Measurements from ENCODE around the gene CLDN9. TPM values are rescaled to one million over a fixed set of nuclear protein-coding genes. Genes with fewer than 3 reads are reported as not detected.

The CLDN9 gene
- total and polyA plus RNA-seq, 9 of the 15 experiments (the other 6 are each of a cell fraction or from before 2014, with no cell fraction given) = 0.12 to 0.44 (median 0.22) TPM; not detected in 4

- peak; percentile 4 for TF ChIP-seq PRDM10 (IDR thresholded peaks at IDR 0.05; ENCODE audit: partially characterized antibody)
- peak; percentile 31; the same call in 1 of the 2 replicates for TF ChIP-seq ZNF592 (IDR thresholded peaks at IDR 0.05)
- no peak for TF ChIP-seq CREB5 (CRISPR knock-in tag; IDR thresholded peaks at IDR 0.05)
- TF ChIP-seq TAF9B (IDR thresholded peaks at IDR 0.05; ENCODE audit: partially characterized antibody) = no peak
- TF ChIP-seq ZNF655 (CRISPR knock-in tag; IDR thresholded peaks at IDR 0.05) = no peak
- TF ChIP-seq RUNX1 (IDR thresholded peaks at IDR 0.05; ENCODE audit: low read depth) = no peak
- TF ChIP-seq PHB (CRISPR knock-in tag; IDR thresholded peaks at IDR 0.05) = no peak
- 0 out of 2 replicates have a peak, but pooled peaks have one; percentile 27 for TF ChIP-seq NBN (IDR thresholded peaks at IDR 0.05; ENCODE audit: low read depth)
- no peak for TF ChIP-seq RBM14 (IDR thresholded peaks at IDR 0.05; ENCODE audit: borderline replicate concordance, insufficient read depth, low read depth, low read length)
- TF ChIP-seq FOXP4 (CRISPR knock-in tag; IDR thresholded peaks at IDR 0.05; ENCODE audit: borderline replicate concordance) = no peak
- TF ChIP-seq ASH1L (IDR thresholded peaks at IDR 0.05; ENCODE audit: borderline replicate concordance, low read depth, partially characterized antibody) = no peak
- peak; percentile 85 for TF ChIP-seq POLR2G (IDR thresholded peaks at IDR 0.05; ENCODE audit: low read depth, low read length)
Observed at GRCh38 chr16:2969545-2970521, 42.9 kb upstream of the CLDN9 start (continued).
